Measurements from ENCODE around the gene SLIT1.
A peak's percentile ranks its signal among the peaks of the same experiment; 100 is the strongest.

The SLIT1 gene

GRCh38 chr10:96987141-96987841, 198.5 kb downstream of the SLIT1 start:
- peaks cover 12% of the 10 kb centered on the region for H3K36me3 ChIP-seq
- H3K9me3 ChIP-seq, result no peaks in the 10 kb centered on the region
- H3K4me3 ChIP-seq (ENCODE audit: low read depth in 1 of 2, low read length in 1 of 2), result no peak overlapping the region
- H3K27ac ChIP-seq, result no peak overlapping the region
- TF ChIP-seq, protein P1, sequence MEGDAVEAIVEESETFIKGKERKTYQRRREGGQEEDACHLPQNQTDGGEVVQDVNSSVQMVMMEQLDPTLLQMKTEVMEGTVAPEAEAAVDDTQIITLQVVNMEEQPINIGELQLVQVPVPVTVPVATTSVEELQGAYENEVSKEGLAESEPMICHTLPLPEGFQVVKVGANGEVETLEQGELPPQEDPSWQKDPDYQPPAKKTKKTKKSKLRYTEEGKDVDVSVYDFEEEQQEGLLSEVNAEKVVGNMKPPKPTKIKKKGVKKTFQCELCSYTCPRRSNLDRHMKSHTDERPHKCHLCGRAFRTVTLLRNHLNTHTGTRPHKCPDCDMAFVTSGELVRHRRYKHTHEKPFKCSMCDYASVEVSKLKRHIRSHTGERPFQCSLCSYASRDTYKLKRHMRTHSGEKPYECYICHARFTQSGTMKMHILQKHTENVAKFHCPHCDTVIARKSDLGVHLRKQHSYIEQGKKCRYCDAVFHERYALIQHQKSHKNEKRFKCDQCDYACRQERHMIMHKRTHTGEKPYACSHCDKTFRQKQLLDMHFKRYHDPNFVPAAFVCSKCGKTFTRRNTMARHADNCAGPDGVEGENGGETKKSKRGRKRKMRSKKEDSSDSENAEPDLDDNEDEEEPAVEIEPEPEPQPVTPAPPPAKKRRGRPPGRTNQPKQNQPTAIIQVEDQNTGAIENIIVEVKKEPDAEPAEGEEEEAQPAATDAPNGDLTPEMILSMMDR (IDR thresholded peaks at IDR 0.05), result no peak
- H3K4me1 ChIP-seq (ENCODE audit: control insufficient read depth in 1 of 2, insufficient read depth in 1 of 2, low read depth in 1 of 2, low read length in 1 of 2), result peaks cover 14 to 17% of the 10 kb centered on the region in 2 experiments
- H3K27me3 ChIP-seq, result no peaks in the 10 kb centered on the region

- no peaks in the 10 kb centered on the region for H3K9me3 ChIP-seq
- no peak overlapping the region for H3K27ac ChIP-seq
- TF ChIP-seq, protein P1 (IDR thresholded peaks at IDR 0.05), result no peak
- peaks cover 14 to 17% of the 10 kb centered on the region in 2 experiments for H3K4me1 ChIP-seq (ENCODE audit: control insufficient read depth in 1 of 2, insufficient read depth in 1 of 2, low read depth in 1 of 2, low read length in 1 of 2)
- H3K27me3 ChIP-seq, result no peaks in the 10 kb centered on the region
- no peak overlapping the region for H3K4me3 ChIP-seq (ENCODE audit: low read depth in 1 of 2, low read length in 1 of 2)
- peaks cover 22% of the 10 kb centered on the region for H3K36me3 ChIP-seq
Observed at GRCh38 chr10:96986200-96986856, 199.4 kb downstream of the SLIT1 start.

DNA sequence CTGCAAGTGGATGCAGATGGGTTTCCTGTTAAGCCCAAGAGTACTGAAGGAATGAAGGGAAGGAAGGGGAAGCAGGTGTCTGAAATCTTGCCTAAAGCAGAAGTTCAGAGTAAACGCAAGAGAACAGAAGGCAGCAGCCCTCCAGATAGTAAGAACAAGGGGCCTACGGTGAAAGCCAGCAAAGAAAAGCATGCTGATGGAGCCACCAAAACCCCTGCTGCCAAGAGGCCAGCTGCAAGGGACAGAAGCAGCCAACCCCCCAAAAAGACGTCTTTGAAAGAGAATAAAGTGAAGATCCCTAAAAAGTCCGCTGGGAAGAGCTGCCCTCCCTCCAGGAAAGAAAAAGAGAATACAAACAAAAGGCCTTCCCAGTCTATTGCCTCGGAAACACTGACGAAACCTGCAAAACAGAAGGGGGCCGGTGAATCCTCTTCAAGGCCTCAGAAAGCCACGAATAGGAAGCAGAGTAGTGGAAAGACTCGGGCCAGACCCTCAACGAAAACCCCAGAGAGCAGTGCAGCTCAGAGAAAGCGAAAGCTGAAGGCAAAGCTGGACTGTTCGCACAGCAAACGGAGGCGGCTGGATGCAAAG, 201.1 kb downstream of the SLIT1 start:
- Histone ChIP-seq H3K27me3 (no peaks in the 10 kb centered on the region), H3K9me3 (no peaks in the 10 kb centered on the region), H3K36me3 (peaks cover 34% of the 10 kb centered on the region), H3K4me1 (ENCODE audit: control insufficient read depth in 1 of 2, insufficient read depth in 1 of 2, low read depth in 1 of 2, low read length in 1 of 2) (peaks cover 14 to 17% of the 10 kb centered on the region in 2 experiments), H3K4me3 (ENCODE audit: low read depth in 1 of 2, low read length in 1 of 2) (peak overlapping the region; percentile 4 to 8), H3K27ac (peak overlapping the region; percentile 63)
- TF ChIP-seq, protein P1 (IDR thresholded peaks at IDR 0.05), result no peak

- no peak overlapping the region for H3K4me3 ChIP-seq (ENCODE audit: low read depth in 1 of 2, low read length in 1 of 2)
- no peaks in the 10 kb centered on the region for H3K9me3 ChIP-seq
- H3K36me3 ChIP-seq, result peaks cover 24% of the 10 kb centered on the region
- H3K4me1 ChIP-seq (ENCODE audit: control insufficient read depth in 1 of 2, insufficient read depth in 1 of 2, low read depth in 1 of 2, low read length in 1 of 2), result peaks cover 14 to 17% of the 10 kb centered on the region in 2 experiments
- TF ChIP-seq, protein P1 (IDR thresholded peaks at IDR 0.05), result no peak
- no peak overlapping the region for H3K27ac ChIP-seq
- no peaks in the 10 kb centered on the region for H3K27me3 ChIP-seq
Observed at GRCh38 chr10:96982149-96982930, 203.4 kb downstream of the SLIT1 start.

DNA sequence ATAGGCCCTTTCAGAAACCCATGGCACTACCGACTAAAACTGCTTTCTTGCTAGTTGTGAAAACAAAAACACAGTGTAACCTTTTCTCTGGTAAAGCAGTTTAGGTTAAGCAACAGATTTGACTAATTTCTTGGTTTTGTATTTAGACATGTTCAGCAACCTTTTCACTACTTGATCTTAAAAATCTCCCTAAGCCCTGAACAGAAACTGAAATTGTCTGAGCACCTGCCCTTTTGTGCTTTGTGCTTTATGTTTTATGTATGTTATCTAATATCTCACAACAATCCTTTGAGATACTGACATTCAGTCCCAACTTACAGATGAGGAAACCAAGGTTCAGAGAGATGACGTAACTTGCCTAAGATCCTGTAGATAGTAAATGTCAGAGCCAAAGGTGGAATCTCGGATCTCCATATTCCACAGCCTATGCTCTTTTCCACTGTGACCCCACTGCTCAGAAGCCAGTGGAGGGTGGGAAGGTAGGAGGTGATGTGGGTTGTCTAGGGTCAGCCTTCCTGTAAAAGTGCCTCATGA, 207.1 kb downstream of the SLIT1 start:
- peaks cover 24% of the 10 kb centered on the region for H3K36me3 ChIP-seq
- H3K9me3 ChIP-seq, result no peaks in the 10 kb centered on the region
- no peak overlapping the region for H3K4me3 ChIP-seq (ENCODE audit: low read depth in 1 of 2, low read length in 1 of 2)
- no peak overlapping the region for H3K27ac ChIP-seq
- TF ChIP-seq, protein P1 (IDR thresholded peaks at IDR 0.05), result no peak
- H3K27me3 ChIP-seq, result no peaks in the 10 kb centered on the region
- no peaks in the 10 kb centered on the region for H3K4me1 ChIP-seq (ENCODE audit: control insufficient read depth in 1 of 2, insufficient read depth in 1 of 2, low read depth in 1 of 2, low read length in 1 of 2)
